DMS79 (cell line): Measurements from ENCODE around the gene PAPPA2.

Experiments
- DNase-seq: peaks from one replicate; lab custom pipeline; 2025; lab: John Stamatoyannopoulos, UW

PAPPA2 gene

DNA sequence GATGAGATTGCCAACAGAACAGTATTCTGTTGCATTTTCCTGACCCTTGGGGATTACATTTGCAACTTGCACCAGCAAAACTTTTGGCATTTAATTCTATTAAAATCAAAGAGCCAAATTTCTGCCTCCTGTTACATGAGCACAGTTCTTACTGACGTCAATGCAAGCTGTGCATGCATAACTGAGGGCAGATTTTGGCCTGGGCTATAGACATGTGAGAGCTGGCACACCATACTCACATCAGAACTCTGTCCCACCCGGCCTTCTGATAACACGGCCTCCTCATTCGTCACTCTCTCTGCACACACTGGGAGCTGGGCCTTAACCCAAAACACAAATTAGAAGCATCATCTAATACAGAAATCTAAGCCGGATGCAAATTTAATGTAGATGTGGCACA lies 31.5 kb downstream of the PAPPA2 start:
- DNase-seq: no peak

DNA sequence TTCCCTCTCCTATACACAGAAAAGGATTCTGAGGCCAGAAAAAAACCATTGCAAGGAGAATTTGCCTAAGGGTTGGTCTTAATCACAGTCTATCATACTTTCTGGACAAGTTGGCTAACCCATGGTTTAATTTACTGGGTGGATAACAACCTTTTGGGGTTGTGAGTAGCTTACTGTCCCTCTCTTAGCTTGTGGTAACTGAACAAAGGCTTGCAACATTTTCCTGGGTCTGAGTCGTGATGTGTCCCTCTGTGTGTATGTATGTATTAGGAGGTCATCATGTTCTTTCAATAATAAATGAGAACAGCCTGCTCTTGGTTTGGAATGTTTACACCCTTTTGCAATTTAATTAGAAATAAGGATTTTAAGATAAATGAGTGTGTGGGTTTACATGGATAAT lies 36.7 kb downstream of the PAPPA2 start:
- DNase-seq: no peak

DNA sequence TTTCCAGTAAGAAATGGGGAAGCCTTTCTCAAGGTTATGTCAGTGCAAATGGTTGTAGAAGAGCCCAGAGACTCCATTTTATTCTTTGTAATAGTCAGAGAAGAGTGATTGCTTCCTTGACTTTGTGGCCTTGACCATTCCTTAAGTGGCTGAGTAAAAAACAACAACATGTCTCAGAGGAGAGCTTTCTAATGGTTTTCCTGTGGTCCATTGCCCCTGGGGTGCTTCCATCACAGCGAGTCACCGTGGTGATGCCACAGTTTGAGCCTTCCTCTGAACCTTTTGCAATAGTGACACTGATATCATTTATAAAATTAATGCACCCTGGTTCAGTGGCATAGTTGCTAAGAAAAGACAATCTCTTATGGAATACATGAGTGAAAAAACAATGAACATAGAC lies 38.6 kb downstream of the PAPPA2 start:
- DNase-seq: no peak

DNA sequence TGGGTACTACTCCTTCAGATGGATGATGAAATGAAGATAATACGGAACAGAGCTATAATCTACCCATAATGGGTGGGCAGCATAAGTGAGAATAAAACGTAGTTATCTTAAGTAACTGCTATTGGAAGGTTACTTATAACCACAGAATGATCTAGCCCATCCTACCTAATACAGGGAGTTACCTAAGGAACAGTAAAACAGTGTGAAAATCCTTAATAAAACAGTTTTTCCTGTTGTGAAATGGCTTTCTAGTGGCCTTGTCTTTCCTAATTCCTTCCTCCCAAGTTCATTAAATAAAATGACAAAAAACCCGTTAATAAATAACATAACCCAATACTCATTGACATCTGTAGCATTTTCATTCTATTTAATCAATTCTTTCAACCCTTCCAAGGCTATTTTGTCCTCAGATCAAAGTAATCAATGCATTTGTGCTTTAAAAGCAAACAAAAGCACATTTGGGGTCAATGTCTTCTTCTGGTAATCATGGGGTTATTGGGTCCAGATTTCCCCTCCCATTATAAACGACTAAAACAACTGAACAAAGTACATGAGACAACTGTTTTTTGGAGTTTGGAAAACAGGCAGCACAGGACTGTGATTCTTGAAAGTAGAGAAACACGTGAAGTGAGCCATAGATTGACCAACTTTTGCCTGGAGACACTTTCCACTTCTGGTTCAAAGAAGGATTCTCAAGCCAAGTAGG lies 42.0 kb downstream of the PAPPA2 start:
- DNase-seq: no peak

DNA sequence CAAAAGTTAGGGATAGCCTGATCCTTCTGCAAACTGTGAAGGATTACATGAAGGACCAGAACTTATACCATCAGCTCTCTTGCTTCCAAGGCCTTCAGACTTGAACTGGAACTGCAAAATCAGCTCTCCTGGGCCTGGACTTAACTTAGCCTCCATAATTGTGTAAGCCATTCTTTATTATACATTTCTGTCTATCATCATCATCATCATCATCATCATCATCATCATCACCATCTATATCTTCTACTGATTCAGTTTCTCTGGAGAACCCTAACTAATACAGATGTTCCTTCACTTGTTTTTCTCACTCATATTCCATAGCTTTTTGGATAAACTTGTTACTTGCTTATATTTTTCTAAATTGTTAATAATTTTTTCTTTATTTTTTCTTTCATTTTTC lies 50.0 kb downstream of the PAPPA2 start:
- DNase-seq: no peak

DNA sequence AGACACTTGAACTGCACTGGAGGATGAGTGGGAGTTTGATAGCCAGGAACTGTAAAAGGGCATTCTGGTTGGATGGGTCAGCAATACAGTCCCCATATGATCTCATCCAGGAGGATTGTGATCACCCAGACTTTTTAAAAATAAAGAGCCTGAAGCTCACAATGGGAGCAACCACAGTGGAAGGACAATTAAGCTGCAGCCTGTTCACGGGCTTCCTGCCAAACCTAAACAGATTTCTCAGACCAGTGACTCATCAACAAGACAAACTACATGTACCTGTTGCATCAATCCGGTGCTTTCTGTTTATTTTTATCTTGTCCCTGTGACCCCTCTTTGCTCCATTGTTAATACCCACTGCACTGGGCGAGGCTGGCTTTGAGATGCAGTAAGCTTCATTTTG lies 52.3 kb downstream of the PAPPA2 start:
- DNase-seq: no peak

DNA sequence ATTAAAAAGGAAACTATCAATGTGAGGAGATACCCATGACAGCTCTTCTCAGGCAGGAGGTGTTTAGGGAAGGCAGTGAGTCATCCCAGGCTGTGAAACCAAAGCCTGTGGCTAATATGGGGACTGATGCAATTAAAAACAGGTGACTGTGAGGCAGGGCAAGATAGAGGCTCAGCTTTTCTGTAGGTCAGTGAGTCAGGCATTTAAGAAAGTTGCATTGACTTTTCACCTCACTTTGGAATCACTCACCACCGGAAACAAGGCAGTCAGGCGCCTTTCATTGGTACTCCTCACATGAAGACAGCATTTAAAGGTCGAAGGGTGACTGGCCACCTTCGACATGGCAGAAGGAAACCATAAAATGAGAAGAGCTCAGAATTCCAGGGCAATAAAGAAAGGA lies 54.5 kb downstream of the PAPPA2 start:
- DNase-seq: no peak

DNA sequence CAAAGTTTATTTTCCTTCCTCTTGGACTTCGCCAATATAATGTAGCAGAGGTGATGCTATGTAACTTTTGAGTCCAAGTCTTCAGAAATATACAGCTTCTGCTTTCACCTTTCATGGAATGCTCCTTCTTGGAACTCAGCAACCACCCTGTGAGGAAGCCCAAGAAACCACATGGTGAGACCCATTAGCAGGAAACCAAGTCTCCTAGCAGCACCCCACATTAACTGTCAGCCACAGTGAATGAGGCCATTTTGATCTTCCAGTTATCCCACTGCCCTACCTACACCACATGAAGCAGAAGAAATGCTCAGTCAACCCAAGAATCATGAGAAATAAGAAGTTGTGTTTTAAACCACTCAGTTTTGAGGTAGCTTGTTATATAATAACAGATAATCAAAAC lies 58.2 kb downstream of the PAPPA2 start:
- DNase-seq: no peak

DNA sequence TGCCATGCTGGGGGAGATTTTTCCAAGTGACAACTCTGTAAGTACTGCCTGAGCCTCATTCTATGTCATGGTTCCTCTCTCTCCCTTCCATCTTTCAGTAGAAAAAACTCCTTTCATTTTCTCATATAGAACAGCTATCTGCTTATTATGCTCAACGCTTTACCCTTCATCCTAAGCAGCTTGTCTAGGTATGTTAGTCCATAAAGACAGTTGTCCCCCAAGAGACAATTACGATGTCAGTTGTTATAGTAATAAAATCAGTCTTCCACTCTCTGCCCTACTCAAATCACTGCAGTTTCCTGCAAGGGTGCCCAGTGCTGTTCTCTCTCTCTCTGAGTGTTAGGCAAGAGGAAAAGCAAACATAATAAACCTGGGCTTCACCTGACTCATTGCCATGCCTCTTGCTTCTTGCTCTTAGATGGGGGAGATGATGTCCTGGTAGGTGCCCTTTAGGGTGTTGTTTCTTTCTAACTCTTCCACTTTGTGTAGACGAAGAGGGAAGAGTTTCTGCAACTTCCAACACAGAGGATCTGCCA lies 59.4 kb downstream of the PAPPA2 start:
- DNase-seq: no peak

DNA sequence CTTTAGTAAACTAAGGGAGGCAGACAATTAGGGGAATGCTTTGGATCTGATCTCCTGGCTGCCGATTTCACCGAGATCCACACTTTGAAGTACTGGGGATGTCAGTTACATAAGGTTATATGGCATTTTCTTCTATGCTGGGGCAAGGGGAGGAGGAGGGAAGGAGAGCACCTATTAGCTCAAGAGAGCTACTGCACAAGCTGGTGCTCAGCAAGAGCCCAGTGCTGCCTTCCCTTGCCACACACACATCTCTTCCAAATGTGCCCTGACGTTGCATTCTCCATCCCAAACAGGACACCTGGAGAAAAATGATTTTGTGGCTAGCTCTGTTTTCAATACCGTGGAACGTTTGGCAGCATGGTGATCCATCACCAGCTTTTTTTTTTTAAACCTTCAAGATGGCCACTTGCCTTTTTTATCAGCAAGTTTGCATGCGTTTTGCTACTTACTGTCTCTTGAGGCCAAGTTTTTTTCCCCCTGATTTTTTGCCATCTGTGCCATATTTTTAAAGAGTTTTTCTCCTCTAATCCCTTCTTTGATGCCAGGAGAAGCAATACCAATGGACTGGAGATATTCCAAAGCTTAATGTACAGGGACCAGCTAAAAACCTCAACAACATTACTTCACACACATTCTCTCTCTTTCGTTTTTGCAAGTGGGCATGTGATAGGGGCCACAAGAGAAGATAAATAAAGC lies 66.6 kb downstream of the PAPPA2 start:
- no peak for DNase-seq

DNA sequence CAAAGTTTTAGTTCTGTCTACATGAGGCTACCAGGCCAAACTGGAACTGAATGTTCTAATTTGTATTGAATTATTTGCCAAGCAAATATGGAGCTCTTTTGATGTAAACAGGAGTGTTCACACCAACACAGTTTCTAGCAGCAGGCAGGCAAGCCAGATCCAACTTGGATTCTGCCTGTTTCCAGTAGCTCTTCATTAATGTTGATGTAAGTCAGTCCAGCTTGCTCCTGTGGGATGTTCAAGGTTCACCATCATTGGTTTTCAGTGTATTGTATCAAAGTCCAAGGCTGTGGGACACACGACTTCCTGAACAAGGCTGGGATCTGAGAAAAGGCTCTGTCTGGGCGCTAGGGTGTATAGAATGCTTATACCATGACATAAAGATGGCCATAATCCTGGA lies 68.1 kb downstream of the PAPPA2 start:
- no peak for DNase-seq

DNA sequence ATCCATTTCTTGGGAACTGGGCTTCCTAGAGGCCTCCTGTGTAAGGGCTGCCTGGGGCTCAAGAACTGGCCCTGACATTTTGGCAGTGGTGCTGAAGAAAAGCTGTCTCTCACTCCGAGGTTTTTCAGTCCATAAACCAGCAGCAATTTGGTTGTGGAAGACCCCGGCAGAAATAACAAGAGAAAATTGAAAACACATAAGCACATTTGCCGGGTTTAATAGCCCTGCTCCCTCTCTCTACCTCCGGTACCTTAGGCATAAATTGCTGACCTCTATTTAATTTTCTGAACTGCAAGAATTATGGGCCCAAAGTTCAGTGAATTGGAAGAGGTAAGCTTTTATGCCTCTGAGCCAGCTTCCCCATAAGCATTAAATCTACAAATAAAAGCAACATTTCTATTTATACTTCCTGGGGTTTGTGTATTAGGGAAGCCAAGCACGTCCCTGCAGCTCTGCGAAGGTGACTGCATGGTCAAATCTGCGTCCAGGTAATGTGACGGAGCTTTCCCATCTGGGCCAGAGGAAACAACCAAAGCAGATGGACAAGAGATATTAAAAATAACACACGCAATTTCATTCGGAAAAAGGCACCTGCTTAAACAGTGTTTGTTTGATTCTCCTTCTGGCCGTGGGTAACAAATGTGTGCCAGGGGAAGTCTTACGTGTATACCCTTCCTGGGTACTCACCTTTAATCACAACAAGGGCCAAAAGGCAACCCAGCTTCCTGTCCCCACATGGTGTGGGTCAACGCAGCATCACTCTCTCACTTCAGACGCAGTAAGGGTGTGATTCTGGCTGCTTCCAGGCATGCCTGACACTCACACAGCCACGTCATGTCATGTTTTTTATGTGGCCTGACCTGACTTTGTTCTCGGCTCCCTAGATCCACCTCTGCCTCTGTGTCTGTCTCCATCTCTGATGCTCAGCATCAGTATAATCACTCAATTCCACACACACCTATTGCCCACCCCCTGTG lies 69.2 kb downstream of the PAPPA2 start:
- DNase-seq: no peak

DNA sequence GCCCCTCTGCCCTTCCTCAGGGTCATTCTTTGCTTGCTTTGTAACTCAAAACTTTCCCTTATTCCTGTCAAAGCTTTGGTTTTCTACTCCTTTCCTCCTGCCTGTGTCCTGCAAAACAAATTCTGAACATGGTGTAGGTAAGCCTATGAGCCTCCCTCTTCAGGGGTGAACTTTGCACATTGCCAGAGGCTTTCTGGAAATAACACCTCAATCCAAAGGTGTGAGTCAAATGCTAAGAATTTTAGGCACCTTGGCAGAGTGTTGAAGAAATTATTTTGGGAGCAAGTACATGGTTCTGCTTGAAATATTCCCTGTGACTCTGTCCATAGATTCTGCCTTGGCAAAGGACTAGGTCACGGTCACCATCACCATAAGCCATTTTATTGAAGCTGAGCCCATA lies 70.0 kb downstream of the PAPPA2 start:
- no peak for DNase-seq

DNA sequence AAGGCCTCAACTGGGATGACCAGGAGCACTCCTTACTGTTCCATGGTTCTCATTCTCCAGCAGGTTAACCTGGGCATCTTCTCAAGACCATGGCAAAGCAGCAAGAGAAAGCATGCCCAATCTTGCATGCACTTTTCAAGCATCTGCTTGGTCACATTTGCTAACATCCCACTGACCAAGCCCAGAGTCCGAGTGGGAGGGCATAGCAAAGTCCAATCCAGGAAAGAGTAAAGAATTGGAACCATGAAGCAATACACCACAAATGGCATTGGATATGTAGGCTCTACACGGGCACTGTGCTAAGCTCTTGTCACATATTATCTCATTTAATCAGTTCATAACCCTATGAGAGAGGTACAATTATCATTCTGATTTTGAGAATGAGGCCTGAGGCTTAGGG lies 73.6 kb downstream of the PAPPA2 start:
- DNase-seq: no peak

DNA sequence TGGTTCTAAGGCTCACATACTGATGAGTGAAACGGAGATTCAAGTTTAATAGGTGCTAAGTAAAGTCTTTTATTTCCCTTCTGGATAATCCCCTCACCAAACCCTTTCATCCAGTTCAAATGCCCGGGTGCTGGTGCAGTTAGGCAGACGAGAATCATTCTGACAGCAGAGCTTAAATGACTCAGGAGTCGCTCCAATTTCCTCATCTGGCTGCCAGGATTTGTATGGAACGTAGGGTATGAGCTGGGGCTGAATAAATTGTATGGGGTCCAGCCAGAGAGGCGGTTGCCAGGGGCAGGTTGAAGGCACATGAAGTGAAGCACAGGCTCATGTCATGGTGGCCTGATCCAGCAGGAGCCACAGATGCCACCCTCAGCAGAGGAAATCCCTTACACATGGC lies 76.0 kb downstream of the PAPPA2 start:
- no peak for DNase-seq

DNA sequence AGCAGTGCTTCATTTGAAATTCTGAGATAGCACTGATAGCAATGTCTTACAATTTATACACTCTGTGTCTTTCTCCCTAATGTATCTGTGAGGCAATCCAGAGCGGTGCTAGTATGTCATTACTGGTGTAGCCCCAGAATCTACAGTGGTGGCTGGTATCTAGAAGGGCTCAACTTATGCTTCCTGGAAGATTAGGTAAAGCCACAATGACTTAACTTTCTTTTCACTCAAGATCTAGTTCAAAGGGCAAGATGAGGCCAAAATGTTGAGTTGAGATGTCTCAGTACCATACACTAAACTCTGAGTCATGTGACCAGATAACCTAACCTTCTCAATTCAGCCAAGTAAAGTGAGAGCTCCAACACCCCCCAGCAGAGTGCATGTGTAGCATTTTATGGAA lies 77.5 kb downstream of the PAPPA2 start:
- no peak for DNase-seq

DNA sequence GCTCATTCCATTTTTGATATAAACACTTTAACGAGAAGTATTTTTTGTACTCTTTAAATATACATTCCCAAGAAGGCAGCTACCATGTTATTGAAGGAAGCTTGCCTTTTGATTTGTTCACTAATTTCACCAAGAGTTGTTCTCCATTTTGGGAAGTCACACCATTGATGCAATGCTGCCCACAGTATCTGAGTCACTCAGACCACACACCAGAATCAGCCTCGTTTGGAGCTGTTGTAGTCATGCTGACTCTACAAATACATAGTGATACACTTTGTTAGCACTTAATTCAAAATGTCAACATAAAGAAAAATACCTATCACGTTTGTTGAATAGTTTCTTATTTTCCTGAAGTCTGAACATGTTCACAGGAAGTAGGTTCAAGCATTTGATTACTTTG lies 78.7 kb downstream of the PAPPA2 start:
- no peak for DNase-seq

DNA sequence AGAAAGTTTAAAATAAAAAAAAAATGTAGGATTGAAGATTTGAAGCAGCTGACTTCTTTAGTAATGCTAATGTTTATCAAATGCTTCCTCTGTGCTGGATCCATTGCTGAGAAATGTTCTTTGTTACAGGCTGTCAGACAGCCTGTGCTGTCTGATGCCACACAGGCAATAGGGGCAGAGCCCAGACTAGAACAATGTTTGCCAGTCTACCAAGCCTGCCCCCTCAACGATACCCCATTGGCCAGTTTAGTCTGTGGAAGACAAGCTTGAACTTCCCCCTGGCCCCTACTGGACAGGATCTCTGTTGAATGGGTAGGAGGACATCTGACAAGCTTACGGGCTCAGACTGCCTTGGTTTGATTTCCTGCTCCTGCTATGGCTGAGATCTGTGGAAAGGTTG lies 79.4 kb downstream of the PAPPA2 start:
- no peak for DNase-seq

DNA sequence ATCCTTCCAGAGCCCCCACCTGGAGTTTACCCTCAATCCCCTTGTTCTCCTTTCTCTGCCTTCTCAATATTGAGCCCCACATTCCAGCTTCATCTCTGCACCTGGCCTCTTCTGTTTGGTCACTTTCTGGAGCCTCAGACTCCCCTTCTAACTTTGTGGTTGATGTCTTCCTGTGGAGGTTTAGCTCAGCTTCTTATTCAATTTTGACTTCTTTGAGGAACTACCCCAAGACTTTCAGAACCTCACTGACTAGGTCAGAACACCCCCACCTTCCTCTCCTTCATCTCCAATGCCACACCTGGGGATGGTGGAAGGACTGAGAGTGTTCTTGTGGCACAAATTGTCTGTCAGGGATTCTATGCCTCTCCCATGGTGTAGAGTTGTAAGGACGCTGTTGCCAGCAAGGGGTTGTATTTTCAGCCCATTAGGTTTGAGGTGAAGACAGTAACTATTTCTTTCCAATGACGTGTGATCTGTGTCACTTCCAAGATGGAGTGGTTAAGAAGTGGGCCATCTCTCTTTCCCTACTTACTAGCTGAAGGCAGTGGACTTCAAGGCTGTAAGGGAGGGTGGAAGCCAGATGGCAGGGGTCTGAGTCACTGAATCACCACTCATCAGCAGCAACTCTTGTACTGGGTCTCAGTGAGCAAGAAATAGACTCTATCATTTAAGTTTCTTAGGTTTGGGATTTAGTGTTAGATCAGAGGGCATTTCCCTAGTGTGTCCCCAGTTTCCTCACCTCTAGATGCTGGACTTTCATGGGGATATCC lies 80.6 kb downstream of the PAPPA2 start:
- no peak for DNase-seq

DNA sequence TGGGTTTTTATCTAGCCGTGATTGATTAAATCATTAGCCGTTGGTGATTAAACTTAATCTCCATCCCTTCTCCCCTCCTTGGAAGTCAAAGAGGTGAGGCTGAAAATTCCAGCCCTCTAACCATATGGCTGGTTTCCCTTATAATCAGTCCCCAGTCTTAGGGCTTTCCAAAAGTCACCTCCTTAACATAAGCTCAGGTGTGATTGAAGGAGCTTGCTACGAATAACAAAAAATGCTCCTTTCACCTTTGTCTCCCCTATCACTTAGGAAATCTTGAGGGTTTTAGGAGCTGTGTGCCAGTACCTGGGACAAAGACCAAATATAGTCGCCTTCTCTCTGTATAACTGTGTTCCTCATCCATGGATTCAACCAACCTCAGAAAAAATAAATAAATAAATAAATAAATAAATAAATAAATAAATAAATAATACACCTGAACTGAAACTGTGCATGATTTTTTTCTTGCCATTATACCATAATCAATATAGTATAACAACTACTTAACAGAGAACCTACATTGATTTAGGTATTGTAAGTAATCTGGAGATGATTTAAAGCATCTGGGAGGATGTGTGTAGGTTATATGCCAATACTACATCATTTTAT lies 82.2 kb downstream of the PAPPA2 start:
- DNase-seq: no peak

DNA sequence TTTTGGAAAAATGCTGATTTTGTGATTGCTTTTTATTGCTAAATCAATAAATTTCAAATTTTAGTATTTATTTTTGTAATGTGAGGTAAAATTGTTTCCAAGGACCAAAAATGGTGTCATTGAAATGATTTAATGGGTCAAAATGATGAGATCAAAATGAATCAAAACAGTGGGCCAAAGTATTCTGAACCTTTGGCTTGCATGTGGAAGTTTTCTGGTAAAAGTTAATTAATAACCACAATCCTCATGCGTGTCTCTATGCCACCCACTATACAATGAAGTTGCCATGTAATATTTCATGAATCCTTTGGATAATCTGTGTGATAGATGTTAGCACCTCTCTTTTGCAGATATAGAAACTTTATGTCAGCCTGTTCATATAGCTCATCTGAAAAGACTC lies 83.8 kb downstream of the PAPPA2 start:
- DNase-seq: no peak
